HG02588 (cell line): ENCODE results near the gene CSF3.

Experiments
- ATAC-seq: cut with Tn5 transposase; IDR thresholded peaks from one replicate; pipeline ENCODE4 v1.9.1; 2021; ENCODE audit warnings: mild to moderate bottlenecking, moderate library complexity; ENCODE audit not compliant: unreplicated experiment

The CSF3 gene, protein sequence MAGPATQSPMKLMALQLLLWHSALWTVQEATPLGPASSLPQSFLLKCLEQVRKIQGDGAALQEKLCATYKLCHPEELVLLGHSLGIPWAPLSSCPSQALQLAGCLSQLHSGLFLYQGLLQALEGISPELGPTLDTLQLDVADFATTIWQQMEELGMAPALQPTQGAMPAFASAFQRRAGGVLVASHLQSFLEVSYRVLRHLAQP

DNA sequence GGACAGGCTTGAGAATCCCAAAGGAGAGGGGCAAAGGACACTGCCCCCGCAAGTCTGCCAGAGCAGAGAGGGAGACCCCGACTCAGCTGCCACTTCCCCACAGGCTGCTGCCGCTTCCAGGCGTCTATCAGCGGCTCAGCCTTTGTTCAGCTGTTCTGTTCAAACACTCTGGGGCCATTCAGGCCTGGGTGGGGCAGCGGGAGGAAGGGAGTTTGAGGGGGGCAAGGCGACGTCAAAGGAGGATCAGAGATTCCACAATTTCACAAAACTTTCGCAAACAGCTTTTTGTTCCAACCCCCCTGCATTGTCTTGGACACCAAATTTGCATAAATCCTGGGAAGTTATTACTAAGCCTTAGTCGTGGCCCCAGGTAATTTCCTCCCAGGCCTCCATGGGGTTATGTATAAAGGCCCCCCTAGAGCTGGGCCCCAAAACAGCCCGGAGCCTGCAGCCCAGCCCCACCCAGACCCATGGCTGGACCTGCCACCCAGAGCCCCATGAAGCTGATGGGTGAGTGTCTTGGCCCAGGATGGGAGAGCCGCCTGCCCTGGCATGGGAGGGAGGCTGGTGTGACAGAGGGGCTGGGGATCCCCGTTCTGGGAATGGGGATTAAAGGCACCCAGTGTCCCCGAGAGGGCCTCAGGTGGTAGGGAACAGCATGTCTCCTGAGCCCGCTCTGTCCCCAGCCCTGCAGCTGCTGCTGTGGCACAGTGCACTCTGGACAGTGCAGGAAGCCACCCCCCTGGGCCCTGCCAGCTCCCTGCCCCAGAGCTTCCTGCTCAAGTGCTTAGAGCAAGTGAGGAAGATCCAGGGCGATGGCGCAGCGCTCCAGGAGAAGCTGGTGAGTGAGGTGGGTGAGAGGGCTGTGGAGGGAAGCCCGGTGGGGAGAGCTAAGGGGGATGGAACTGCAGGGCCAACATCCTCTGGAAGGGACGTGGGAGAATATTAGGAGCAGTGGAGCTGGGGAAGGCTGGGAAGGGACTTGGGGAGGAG is at the start of gene CSF3:
Gene CSF3 (plus strand): TSS at position 436 of the 993 bp plus-strand sequence. CDS start 35 bp downstream, at position 471.
- no peak for ATAC-seq

DNA sequence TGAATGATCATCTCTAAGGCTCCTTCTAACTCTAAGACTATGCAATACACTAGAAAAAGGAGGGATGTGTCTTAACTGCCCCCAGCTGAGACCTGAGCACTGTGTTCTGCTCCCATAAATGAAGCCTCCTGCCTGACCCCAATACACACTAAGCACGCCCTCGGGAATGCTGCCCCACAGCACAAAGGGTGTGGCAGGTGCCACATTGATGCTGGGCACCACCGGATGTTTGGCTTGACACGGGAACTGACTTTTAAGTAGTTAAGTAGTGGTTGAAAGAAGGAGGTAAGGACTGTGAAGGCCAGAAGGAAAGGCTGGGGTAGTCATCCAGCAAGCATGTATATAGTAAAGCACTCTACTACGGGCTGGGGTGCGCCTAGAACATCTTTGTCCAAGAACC is 48.5 kb upstream of the CSF3 start:
- ATAC-seq, result no peak

DNA sequence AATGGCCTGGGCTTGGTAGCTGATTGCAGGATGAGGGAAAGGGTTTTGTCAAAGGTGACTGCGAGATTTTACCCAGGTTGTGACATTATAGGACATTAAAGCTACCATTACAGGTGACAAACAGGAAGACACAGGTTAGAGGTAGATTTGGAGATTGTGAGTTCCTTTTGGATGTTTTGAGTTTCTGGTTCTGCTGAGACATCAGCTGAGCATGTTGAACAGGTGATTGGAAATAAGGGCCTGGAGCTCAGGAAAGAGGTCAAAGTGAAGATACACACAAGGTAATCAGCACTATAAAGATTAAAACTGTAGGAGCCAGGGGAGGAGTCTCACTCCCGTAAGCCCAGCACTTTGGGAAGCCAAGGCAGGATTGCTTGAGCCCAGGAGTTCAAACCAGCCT is 46.5 kb upstream of the CSF3 start:
- no peak for ATAC-seq

DNA sequence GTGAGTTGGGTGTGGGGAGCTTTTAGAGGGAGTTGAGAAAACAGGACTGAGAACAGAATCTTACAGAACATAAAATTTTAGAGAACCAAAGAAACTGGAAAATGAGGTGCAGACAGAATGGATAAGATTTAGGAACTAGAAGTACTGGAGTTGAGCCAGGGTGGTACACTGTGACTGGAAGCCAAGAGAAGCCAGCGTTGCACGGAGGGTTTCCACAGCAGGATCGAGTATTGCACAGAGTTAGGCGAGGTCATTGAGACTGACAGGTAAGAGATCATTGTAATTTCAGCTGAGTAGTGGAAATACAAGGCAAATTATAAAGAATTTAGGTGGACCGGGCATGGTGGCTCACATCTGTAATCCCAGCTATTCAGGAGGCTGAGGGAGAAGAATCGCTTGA is 45.9 kb upstream of the CSF3 start:
- ATAC-seq, result no peak

DNA sequence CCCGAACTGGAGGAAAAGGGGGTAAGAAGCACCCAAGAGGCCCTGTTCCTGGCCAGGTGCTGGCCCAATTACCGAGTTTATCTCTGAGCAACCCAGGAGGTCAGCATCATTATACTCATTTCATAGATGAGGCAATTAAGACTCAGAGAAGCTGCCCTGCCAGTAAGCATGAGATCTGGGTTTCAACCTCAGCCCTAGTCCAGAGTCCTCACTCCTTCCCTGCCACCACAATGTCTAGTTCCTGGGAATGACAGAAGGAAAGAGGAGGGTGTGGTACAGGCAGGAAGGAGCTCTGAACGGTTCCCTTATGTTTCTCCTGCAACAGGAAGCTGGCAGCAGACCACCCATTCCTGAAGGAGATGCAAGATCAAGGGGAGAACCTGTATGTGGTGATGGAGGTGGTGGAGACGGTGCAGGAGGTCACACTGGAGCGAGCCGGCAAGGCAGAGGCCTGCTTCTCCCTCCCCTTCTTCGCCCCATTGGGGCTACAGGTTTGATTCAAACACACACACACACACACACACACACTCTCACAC is 45.0 kb upstream of the CSF3 start:
- ATAC-seq, result no peak

DNA sequence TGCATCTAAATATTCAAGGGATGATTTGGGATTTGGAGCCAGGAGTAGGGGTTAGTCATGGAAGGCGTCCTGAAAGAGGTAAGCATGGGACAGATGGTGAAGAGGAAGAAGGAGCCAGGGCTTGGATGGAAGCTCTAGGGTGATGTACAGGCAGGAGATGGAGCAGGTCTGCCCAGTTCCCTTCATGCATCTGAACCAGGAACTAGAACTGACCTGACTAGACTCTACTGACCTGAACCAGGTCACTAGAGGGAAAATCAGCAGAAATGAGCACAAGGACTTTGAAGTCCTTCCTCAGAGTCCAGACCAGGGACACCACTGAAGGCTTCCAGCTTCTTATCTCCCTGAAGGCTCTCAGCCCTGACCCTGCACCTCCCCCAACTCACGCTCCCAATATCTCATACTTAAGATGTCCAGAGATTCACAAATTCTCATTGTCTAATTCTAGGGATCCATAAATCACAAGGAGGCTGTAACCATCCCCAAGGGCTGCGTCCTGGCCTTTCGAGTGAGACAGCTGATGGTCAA is 44.1 kb upstream of the CSF3 start:
- no peak for ATAC-seq

DNA sequence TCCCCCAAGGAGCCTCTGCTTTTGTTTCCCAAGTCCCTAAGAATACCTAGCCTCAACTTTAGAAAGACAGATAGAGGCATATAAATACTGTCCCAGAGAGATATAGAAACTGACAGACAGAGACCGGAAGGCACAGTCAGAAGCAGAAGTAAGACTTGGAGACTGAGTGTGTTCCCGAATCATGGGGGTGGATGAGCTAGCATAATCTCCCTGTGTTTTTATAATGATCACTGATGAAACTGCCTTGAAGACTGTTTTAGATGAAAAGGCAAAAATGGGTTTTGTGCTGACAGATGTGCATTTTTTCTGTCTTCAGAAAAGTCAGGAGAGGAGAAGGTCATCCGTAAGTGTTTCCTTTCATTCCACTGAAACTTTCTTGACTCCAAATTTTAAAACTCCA is 43.0 kb upstream of the CSF3 start:
- no peak for ATAC-seq

DNA sequence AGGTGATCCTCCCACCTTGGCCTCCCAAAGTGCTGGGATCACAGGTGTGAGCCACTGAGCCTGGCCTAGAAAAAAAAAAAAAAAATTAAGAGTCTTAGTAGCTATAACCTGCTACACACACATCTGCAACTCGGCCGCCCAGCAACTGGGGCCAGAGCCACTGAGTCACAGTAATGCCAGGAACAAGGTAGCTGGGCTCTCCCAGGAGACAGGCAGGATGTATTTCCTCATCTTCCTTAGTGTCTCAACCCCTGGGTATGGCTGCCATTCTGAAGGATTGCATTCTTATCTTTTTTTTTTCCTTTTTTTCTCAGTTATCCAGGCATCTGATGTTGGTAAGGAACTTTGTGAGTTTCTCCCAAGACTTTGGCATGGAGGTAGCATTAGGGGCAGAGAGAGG is 41.7 kb upstream of the CSF3 start:
- ATAC-seq, result no peak

DNA sequence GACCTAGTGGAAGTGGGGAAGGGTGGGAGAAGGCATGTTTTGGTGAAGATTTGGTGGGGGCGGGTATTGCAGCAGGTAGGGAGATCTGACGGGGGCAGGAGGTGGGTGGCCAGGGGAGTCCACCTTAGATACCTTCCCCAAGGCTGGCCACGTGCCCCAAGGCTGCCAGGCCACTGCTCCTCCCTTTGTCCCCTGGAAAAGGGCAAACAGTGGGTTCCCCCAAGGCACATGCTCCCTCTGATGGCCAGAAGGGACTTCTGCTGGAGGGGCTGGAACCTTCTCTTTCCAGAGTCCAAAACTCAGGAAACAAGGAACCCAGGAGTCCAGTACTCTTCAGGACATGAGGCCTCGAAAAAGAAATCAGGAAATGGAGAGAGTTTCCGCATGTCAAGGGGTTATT is 40.8 kb upstream of the CSF3 start:
- ATAC-seq, result no peak

DNA sequence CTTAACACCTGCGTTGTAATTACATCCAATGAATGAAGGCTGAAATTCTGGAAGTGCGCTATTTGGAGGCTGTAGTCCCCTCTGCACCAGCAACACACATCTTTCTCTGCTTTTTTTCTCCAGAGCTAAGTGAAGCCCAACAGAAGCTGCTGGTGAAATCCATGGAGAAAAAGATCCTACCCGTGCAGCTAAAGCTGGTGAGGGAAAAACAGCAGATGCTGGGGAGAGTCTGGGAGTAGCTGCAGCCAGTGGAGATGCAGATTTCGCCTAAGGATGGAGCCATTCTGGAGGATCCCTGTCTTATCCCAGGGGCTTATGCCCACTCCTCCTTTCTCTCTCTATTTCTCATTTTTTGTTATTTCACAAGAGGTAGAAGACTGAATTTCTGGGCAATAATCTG is 39.4 kb upstream of the CSF3 start:
- ATAC-seq, result no peak

DNA sequence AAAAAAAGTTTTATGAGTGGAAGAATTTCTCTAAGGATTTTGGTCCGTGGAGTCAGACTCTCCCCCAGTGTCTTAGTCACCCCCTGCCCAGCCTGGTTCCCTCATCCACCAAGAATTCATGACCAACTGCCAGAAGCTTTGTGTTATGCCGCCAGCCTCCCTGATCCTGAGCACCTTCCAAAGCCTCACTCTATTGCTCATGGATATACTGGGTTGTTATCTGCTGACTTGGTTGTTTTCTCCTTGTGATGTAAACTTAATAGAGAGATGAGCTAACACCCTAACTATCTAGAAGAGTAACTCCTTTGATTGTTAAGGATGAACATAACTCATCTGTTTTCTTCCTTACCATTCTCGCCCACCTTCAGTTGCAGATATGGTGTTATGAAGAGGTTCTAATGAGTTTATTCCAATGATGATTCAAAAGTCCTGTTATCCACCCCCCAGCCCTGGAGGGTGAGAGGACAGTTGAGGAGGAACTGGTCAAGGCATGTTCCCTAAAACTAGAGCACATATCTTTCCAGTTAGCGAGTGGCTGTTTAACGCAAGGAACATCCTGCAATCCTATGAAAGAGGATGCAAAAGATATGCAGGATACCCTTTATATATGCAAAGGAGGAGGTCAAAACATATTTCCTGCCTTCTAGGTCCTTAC is 36.1 kb upstream of the CSF3 start:
- no peak for ATAC-seq

DNA sequence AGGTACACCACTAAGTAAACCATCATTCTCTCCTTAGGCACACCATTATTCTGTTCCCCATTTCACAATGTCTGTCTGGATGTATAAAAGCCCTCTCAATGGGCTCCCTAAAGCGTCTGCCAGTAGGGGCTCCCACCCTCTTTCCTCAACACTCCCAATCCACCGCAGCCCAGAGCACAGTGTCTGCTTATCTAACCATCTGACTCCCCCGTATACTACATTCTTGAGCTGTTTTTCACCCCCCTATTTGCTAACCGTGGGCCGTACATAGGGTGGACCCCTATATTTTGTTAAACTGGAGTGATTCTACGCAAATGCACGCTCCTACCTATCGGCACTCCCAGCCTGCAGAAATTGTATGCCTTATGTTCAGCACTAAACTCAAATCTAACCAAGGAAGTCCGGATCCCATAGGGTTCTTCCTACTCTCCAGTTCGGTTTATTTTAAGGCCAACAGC is 35.3 kb upstream of the CSF3 start:
- peak; percentile 5 for ATAC-seq

DNA sequence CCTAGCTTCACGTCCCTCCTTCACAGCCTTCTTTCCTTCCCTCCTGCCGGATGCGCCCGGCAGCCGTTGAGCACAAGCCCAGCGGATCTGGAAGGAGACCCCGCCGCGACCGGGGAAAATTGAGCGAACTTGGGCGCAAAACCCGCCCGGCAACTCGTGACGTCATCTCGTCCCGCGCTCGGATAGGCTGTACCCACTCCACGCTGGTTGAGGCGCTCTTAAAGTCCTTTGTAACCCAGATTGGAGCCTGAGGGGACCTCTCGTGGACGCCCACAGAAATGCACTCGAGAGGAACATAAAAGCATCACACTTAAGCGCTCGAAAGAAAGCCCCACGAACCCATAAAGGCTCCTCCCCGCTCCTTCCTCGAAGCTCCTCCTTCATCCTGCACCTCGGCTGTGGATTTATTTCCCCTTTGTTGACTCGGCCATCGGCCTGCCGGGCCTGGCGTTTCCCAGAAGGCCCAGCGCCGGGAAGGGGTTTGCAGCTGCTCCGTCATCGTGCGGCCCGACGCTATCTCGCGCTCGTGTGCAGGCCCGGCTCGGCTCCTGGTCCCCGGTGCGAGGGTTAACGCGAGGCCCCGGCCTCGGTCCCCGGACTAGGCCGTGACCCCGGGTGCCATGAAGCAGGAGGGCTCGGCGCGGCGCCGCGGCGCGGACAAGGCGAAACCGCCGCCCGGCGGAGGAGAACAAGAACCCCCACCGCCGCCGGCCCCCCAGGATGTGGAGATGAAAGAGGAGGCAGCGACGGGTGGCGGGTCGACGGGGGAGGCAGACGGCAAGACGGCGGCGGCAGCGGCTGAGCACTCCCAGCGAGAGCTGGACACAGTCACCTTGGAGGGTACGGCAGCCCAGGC is 34.7 kb upstream of the CSF3 start, which contains the start of gene PSMD3:
Gene PSMD3 (plus strand): TSS at position 457 of the 856 bp plus-strand sequence. CDS start 164 bp downstream, at position 621.
- ATAC-seq, result peak; percentile 94

DNA sequence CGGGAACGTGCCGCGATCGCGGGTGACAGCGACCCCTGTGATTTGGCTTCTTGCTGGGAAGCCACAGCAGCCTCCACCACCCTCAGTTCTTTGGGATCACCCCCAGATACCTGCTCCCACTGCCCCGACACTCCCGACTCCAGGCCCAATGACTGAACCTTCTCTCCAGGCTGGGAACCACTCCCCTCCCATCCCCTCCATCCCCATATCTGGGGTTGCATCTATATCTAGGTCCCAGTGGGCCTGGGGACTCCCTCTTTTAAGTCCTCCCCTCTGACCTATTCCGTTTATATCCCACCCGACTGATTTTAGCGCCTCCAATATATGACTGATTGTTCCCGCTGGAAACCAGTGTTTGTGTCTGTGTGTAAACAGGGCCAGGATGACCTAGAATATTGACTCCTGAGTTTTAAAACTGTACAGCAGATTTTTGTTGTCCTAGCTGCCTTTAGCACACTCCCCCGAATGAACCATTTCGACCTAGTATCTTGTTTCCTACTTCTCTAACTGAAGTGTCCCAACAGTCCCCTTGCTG is 34.0 kb upstream of the CSF3 start:
- no peak for ATAC-seq

DNA sequence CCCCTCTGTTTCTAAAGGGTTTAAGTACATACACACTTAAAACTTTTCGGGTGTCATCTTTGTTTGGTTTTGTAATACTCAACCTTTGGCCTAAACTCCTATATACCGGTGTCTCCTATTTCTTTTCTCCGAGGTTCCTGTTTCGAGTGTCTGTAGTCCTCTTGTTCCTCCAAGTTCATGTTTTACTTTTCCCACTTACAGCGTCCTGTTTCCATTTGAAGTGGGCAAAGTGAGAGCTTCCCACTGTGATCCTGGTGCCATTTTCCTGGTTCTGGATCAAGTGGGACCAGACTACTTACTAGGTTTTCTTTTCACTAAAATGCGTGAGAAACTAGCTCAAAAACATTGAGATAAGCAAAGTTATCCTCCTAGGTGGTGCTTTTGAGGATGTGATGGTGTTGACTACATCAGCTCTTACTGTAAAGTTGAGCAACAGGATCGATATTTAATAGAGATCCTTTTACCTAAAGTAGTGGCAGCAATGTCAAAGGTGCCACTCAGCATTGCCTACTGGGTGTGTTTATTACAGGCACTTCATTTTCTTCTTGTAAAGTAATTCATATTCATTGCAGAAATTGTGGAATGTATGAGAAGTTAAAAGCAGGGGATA is 33.4 kb upstream of the CSF3 start:
- no peak for ATAC-seq

DNA sequence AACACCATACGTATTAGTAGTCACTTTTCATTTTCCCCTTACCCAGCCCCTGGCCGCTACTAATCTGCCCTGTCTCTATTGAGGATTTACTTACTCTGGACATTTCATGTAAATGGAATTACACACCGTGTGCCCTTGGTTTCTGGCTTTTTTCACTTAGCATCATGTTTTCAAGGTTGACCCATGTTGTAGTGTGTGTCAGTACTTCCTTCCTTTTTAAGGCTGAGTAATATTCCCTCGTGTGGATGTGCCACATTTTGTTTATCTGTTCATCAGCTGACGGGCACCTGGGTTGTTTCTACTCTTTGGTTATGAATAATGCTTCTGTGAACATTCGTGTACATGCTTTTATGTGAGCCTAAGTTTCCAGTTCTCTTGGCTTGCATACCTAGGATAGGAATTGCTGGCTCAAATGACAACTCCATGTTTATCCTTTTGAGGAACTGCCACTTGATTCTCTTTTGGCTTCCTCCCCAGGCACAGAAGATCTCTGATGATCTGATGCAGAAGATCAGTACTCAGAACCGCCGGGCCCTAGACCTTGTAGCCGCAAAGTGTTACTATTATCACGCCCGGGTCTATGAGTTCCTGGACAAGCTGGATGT is 26.9 kb upstream of the CSF3 start:
- no peak for ATAC-seq

DNA sequence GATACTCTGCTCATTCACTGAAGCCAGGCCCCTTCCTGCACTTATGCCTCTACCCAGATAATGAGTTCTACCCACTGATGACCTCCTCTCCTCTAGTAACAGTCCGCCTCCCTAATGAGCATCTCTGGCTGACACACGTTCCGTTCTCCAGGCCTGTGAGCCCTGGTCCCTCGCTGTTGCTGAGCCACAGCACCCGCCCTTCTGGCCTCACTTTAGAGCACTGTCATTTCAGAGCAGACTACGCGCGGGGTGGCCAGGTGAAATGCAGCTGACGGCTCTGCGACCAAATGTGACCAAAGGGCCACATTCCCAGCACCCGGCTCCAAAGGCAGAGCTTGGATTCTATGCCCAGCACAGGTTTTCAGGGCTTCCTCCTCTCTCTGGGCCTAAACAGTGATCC is 20.8 kb upstream of the CSF3 start:
- no peak for ATAC-seq

DNA sequence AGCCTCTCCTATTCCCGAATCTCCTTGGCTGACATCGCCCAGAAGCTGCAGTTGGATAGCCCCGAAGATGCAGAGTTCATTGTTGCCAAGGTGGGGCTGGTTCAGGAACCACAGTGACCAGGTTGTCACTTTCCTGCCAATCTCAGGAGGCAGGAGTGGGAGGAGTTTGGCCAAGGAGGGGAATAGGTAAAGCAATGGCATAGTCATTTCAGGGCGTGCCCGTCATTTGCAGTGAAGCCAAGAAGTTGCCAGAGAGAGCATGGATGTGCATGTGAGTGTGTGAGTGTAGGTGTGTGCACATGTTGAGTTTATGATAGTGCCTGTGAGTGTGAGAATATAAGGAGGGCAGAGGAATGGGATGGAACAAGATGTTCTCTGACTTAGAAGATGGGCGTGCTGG is 19.8 kb upstream of the CSF3 start:
- no peak for ATAC-seq

DNA sequence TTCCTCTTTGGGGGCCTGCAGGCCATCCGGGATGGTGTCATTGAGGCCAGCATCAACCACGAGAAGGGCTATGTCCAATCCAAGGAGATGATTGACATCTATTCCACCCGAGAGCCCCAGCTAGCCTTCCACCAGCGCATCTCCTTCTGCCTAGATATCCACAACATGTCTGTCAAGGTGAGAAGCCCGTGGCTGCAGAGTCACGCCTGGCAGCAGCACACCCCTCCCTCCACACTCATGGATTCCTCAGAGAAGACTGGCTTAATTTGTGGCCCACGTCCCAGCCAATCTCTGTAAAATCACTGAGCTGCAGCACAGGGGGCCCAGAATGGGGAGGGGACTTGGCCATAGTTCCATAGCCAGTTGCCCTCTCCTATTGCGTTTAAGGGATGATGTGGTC is 19.1 kb upstream of the CSF3 start:
- no peak for ATAC-seq
